HG03139 (cell line): ENCODE measurements around the gene FRMD3.

Source experiments
- ATAC-seq: cut with Tn5 transposase; IDR thresholded peaks from one replicate; pipeline ENCODE4 v1.9.1; 2021; ENCODE audit not compliant: unreplicated experiment

Gene FRMD3

GRCh38 chr9:83342006-83342405, 196.2 kb downstream of the FRMD3 start:
- no peak for ATAC-seq

GRCh38 chr9:83340451-83340850, 197.8 kb downstream of the FRMD3 start:
- ATAC-seq: no peak

- no peak for ATAC-seq
Observed at GRCh38 chr9:83339435-83339834, 198.8 kb downstream of the FRMD3 start.

GRCh38 chr9:83336706-83337105, 201.5 kb downstream of the FRMD3 start:
- ATAC-seq: no peak

- ATAC-seq: peak; percentile 66
Observed at GRCh38 chr9:83334320-83334719, 203.9 kb downstream of the FRMD3 start.

GRCh38 chr9:83330207-83331196, 207.7 kb downstream of the FRMD3 start:
- ATAC-seq: no peak

- ATAC-seq: no peak
Observed at GRCh38 chr9:83327750-83328622, 210.2 kb downstream of the FRMD3 start.

GRCh38 chr9:83327323-83327722, 210.9 kb downstream of the FRMD3 start:
- ATAC-seq: no peak

GRCh38 chr9:83323148-83323547, 215.1 kb downstream of the FRMD3 start:
- no peak for ATAC-seq

GRCh38 chr9:83322438-83322837, 215.8 kb downstream of the FRMD3 start:
- ATAC-seq: no peak

GRCh38 chr9:83317244-83317643, 221.0 kb downstream of the FRMD3 start:
- ATAC-seq: no peak

- no peak for ATAC-seq
Observed at GRCh38 chr9:83315649-83316048, 222.6 kb downstream of the FRMD3 start.

- no peak for ATAC-seq
Observed at GRCh38 chr9:83313781-83314180, 224.4 kb downstream of the FRMD3 start.

GRCh38 chr9:83312537-83312936, 225.7 kb downstream of the FRMD3 start:
- ATAC-seq: no peak

- no peak for ATAC-seq
Observed at GRCh38 chr9:83307066-83307724, 231.0 kb downstream of the FRMD3 start.

GRCh38 chr9:83304686-83305085, 233.5 kb downstream of the FRMD3 start:
- no peak for ATAC-seq

- ATAC-seq: no peak
Observed at GRCh38 chr9:83299571-83299970, 238.6 kb downstream of the FRMD3 start.

GRCh38 chr9:83299094-83299493, 239.1 kb downstream of the FRMD3 start:
- no peak for ATAC-seq

- ATAC-seq: peak; percentile 82
Observed at GRCh38 chr9:83296123-83296522, 242.1 kb downstream of the FRMD3 start.

GRCh38 chr9:83294816-83295215, 243.4 kb downstream of the FRMD3 start:
- ATAC-seq: no peak

- ATAC-seq: no peak
Observed at GRCh38 chr9:83291196-83291595, 247.0 kb downstream of the FRMD3 start.
